Measurements from ENCODE around the gene JARID2.

JARID2 gene

DNA sequence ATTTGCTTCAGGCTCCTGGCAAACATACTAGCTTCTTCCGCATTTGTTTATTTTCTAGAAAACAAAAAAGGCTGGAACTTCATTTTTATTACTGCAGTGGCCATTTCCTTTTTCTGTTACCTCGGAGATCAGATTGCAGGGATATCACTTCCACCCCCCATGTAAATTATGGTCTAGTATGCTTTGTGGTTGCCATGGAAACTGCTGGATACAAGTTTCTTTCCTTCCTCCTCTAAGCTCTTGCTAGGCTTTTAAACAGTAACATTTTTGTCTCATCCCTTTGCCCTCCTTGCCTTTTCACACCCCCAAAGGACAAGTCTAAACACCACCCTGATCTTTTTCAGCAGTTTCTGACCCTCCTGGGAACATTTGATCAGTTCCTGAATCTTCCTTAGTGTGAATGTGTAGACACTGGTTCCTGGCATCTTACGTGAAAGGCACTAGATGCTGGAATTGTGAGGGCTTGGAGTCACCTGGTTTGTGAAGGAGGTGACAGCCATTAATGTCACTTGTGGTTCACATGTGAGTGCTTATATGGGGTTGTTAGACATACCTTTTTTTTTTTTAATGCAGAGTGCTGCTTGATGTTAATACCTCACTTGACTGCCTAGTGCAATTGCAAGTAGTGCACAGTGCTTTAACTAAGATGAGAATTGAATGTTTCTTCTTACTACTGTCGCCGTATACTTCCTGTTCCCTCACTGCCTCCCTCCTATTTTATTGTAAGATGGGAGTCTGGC is 181.6 kb downstream of the JARID2 start:
- no peak for DNase-seq

GRCh38 chr6:15429141-15430110 is 183.6 kb downstream of the JARID2 start:
- no peak for DNase-seq

DNA sequence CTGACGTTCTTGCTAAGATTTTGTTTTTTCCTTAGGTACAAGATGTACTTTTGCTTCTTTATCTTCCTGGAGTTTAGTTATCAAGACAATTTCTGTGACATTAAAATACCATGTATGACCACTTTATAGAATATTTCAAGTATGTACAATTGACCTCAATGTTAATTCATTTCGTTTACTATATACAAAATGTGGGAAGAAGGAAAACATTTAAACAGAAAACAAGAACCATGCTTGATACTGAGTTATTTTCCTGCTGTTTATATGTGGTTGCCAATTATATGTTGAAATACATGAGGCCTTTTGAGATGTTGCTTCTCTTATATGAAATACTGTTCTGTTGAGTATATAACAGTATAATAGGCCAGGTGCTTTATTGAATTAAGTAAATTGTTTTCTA is 184.3 kb downstream of the JARID2 start:
- no peak for DNase-seq

- DNase-seq = no peak
Observed at GRCh38 chr6:15430931-15431405, 185.1 kb downstream of the JARID2 start.

DNA sequence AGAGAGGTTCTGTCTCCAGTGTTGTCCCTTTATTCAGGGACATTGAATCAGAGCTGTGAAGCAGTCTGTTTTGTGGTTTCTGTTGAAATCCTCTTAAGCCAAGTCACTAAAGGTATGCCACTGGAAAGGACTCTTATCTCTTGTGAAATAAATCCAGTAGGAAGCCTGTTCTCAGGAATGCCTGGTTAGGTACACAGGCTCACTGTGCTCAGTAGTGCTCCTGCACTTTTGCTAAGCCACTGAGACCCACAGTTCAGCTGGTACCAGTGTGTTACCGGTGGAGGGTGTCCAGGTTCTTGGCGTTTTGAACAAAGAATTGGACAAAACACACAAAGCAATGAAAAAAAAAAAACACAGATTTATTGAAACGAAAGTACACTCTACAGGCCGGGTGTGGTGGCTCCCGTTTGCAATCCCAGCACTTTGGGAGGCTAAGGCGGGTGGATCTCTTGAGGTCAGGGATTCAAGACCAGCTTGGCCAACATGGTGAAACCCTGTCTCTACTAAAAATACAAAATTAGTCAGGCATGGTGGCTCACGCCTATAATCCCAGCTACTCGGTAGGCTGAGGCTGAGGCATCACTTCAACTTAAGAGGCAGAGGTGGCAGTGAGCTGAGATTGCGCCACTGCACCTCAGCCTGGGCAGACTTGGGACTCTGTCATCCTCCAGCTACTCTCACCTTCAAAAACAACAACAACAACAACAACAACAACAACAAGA is 186.1 kb downstream of the JARID2 start:
- DNase-seq = no peak

DNA sequence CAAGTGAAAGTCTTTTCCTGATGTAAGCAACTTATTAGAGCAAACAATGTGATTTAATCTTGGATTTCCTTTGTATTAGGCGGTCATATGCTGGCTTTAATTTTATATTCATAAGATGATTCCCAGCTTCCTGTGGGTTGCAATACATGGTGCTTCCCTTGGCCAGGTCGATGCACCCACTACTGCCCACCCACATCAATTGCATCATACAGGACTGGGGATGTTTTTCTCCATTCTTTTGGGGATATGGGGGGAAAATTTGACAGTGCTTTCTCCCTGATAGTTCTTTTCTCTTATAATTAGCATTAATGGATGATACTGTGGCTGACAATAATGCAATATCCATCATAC is 187.6 kb downstream of the JARID2 start:
- no peak for DNase-seq

DNA sequence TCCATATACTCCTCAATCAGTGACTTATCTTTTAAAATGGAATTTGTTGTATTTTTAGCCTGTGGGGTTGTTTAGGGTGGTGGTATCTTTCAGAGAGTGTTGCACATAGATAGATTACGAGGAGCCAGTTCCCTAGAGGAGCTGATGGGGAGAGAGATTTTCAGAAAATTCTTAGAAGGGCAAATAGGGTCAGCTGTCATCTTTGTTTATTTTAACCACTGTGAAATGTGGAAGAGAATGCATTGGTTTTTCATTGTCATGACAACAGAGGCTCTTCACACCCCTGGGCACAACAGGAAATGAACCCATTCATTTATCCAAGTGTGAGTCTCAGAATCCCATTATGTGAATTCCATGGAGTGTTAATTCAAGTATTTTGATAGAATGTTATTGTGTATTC is 188.4 kb downstream of the JARID2 start:
- DNase-seq = no peak

- no peak for DNase-seq
Observed at GRCh38 chr6:15434823-15435380, 189.0 kb downstream of the JARID2 start.

DNA sequence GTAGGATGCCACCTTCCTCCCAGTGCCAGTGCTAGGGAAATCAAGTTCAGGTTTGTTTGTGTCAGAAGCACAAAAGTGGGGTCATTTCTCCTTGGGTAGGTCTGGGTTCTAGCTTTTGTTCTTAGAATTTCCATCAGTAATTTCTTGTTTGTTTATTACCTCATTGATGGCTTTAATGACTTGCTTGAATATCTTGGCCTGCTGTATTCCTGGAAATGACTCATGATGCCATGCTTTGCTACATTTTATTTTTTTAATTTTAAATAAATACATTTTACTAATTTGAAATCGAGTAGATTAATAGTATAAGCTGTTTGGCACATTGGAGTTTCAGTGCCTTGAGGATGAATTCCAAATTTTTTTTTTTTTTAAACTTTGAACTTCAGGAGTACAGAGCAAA is 189.6 kb downstream of the JARID2 start:
- no peak for DNase-seq

- no peak for DNase-seq
Observed at GRCh38 chr6:15436451-15436850, 190.6 kb downstream of the JARID2 start.

DNA sequence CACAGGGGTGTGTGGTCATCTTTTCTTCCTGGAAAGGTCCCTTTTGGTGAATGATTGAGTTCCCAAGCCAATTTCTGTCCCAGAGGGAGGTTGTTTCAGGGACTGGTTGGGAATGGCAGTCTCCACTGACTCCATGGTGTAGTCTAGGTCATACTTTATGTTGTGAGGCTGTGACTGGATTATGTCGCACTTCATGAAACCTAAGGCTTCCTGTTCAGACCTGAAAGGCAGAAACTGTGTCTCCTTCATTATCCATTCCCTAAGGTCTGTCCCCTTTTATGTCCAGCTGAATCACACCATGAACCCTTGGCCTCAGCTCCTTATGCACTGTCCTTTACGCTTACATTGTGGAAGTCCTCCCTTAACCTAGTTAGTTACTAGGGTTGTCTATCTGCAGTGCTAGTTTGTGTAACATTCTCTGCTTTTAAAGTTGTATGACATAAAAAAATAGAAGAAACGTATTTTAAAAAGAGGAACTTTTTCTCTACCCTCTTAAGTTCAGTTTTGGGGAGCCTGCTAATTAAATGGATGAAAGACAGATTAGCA is 191.3 kb downstream of the JARID2 start:
- DNase-seq = no peak

GRCh38 chr6:15439410-15440025 is 193.6 kb downstream of the JARID2 start:
- DNase-seq = no peak

DNA sequence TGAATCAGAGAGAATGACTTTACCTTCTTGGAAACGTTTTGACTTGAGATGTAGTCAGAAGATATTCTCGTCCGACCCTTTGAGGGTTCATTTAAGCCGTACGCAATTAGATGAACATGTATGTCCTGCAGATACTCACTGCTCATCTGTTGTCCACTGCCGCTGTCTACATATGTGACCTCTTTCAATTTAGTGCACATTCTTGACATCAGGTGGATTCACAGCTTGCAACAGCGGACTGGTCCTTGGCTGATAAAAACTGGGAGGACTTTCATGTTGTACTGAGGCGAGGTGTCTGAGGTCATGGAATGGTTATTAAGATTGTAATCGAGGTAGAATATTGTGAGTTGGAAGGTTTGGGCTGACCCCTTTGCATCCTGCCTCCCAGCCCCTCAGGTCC is 194.2 kb downstream of the JARID2 start:
- DNase-seq = no peak

DNA sequence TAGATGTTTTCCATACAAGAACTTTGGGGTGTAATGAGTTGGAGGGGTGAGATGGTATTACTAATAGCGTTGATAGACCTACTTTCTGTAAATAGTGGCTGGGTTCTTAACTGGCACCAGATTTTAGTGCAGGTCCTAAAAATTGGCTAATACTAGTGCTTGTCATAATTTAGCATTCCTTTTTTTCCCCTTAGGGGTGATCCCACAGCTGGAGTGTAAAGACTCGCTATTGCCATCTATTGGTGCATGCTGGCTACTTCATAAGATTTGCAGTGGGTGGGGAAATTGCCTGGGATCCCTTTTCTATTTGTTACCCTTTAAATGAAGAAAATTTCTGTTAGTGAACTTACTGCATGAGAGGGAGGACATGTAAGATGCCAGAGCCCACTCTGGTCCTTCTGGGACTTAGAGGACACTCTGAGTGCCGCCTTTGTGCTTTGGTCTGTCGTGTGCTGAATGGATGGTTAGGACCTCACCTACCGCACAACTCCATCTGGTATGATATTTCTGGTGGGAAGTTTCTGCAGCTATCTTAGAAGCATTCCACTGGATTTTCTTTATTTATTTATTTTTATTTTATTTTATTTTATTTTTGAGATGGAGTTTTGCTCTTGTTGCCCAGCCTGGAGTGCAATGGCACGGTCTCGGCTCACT is 195.5 kb downstream of the JARID2 start:
- peak; percentile 39 to 66 for DNase-seq

DNA sequence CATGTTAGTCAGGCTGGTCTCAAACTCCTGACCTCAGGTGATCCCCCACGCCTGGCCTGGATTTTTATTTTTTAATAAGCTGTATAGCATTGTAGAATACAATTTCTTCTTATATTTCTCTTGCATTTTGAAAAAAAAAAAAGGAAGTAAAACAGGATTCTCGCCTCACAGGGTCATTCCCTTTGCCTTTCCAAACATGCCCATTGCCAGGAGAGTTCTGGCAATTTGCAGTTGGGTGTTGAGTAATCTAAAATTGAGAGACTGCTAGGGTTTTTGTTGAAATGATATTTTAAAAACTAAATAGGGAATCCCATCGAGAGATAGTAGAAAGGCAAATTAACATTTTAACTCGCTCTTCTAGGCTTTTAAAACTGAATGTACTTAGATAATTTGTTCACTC is 196.1 kb downstream of the JARID2 start:
- DNase-seq = no peak

DNA sequence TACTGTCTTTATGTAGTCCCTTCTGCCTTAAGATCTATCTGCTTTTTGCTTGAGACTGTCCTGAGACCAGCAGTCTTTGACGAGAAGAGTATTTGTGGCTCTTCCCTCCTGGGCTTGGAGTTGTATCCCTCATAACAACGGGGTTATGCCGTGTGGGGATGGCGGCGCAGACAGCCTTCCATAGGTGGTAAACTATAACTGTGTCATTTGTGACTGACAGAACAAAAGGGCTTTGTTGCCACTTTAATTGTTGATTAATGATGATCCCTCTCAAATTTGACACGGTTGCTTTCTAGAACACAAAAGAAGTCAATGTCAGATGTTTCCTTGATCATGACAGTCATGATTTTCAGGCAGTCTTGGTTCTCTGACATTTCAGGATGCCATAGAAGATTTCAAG is 196.6 kb downstream of the JARID2 start:
- no peak for DNase-seq

GRCh38 chr6:15443119-15443830 is 197.4 kb downstream of the JARID2 start:
- no peak for DNase-seq

DNA sequence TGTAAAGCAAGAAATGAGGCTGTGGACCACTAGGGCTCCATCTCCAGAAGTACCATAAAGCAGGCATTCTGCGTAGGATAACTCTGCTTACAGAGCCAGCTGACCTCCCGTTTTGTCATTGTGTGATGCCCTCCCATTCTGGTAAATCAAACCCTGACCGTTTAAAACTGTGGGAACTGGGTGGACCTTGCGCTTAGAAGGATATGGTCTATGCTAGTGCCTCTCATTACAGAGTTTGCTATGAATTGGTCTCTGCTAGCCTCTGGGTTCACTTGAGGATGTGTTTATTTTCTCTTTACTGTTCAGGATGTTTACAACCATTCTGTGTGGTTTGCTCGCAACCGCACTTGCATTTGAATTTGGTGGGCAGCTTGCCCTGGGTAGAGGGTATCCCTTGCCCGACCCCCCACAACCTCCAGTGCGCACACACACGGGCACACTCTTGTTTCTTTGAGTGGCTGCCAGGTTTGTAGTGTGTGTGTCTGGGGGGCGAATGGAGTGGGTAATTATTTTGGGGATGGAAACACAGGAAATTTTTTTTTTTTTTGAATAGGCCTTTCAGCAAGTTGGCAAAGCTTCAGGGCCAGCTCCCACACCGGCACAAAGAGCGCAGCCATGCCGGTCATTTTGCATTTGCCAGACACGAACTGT is 198.3 kb downstream of the JARID2 start:
- DNase-seq = peak in 1 of 2 experiments; percentile 31

DNA sequence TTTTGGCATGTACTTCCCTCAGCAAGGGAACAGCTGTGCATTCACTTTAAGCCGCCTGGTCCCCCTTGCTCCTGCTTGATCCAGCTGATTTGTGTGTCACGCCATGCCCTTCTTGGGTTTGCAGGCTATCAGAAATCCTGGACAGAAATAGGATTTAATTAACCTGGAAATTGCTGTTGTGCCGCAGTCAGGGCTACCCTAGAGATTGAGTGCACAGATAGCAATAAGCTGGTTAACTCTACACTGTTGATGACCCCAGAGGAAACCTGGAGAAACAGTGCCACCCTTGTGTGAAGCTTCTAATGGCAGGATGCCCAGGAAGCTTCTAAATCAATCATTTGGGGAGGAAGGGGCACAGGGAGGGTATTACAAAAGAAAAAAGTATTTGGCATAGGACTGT is 199.0 kb downstream of the JARID2 start:
- DNase-seq = peak; percentile 32 to 62

DNA sequence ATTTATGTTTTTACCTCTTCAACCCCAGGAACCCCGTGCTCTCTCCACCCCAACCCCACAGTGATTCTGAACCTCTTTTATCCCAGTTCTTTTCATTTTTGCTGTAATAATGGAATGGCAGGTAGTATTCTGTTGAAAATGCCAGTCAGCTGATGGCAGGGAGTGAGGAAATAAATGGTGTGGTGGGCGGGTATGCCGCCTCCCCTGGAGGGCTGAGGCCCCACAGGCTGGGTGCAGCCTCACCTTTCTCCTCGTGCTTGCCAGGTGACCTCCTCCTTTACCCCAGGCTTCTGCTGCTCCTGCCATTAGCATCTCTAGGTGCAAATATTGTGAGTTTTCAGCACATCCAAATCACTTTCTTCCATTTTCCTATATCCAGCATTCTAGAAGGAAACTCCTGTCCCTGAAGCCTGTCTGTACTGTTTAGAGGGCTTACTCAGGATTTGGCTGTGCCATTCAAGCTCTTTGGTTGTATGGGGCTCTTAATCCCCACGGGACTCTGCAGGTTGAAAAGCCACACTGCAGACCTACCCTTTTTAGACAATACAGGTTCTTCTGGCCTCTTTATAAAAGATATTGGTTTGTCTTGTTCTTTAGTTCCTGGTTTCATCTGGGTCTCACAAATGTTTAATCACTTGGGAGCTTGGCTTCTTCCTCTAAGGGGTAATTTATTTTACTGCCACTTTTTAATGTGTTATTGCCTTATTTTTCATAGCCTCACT is 201.8 kb downstream of the JARID2 start:
- DNase-seq = no peak
